Endothelial cell of umbilical vein (primary cell): ENCODE measurements around the gene MTERF4. TPM values are rescaled to one million over a fixed set of nuclear protein-coding genes. Genes with fewer than 3 reads are reported as not detected.

Source experiments
- BruUV-seq: library from RNA; stranded (reverse); fragments of 400-500 nt; replicated peaks from 2 replicates; lab custom pipeline; 2021; lab: Mats Ljungman, UMichigan
- CTCF ChIA-PET: fragments of 300-600, 350-600 bp; sonication (Branson Sonifier 250); formaldehyde crosslinking; loops from one replicate; lab custom pipeline; 2021; ENCODE audit warnings: antibody characterized with exemption, inconsistent platforms; lab: Charles Lee
- POLR2A ChIA-PET: fragments of 300-600, 350-600 bp; sonication (Branson Sonifier 250); formaldehyde crosslinking; loops from one replicate; lab custom pipeline; 2021; ENCODE audit warnings: antibody characterized with exemption, inconsistent platforms; lab: Charles Lee
- DNase-seq: peaks from one replicate; pipeline ENCODE4 v3.0.0-alpha.2; 2011; ENCODE audit warnings: low read depth, low spot score
- FAIRE-seq: peaks from 2 replicates; lab custom pipeline; 2011; peaks lifted over from hg19 to GRCh38; lab: Jason Lieb, UNC
- H2AFZ ChIP-seq: 2 replicates; pipeline ENCODE4 v1.6.0; 2012; ENCODE audit warnings: low read depth, low read length, control low read depth, inconsistent platforms
- H3K27ac ChIP-seq: 2 replicates; pipeline ENCODE4 v1.5.1; 2011; ENCODE audit warnings: low read depth, mild to moderate bottlenecking, control low read depth, low read length, moderate library complexity; ENCODE audit not compliant: insufficient read depth
- H3K27me3 ChIP-seq, 2 experiments: 2 replicates each; pipeline versions ENCODE4 v1.6.0 to v1.6.1; 2011; ENCODE audit warnings: low read length in 2 of 2, mixed read lengths in 1 of 2; ENCODE audit not compliant: control insufficient read depth in 2 of 2, insufficient read depth in 2 of 2
- H3K36me3 ChIP-seq, 2 experiments: 2 replicates in 1 of 2; 3 replicates in 1 of 2; pipeline ENCODE4 v1.5.1; 2011; ENCODE audit warnings: low read length in 2 of 2, mild to moderate bottlenecking in 1 of 2, moderate library complexity in 1 of 2; ENCODE audit not compliant: control insufficient read depth in 2 of 2, insufficient read depth in 2 of 2; ENCODE audit errors: extremely low read depth in 1 of 2
- H3K4me1 ChIP-seq: 3 replicates; pipeline ENCODE4 v1.5.1; 2011; ENCODE audit warnings: mild to moderate bottlenecking, low read length; ENCODE audit not compliant: control insufficient read depth, insufficient read depth; ENCODE audit errors: extremely low read depth
- H3K4me2 ChIP-seq: 2 replicates; pipeline ENCODE4 v1.6.1; 2011; ENCODE audit warnings: low read length, control low read depth, mixed read lengths; ENCODE audit not compliant: insufficient read depth
- H3K4me3 ChIP-seq, 3 experiments: fragments of 200-600 bp in 1 of 3; sonication (generic), shearing (Covaris generic) in 1 of 3; replicated peaks in 1 of 3; 2 replicates each; pipeline ENCODE4 v1.5.1; 2011 to 2016; ENCODE audit warnings: control low read depth in 3 of 3, low read length in 3 of 3, mild to moderate bottlenecking in 2 of 3, inconsistent platforms in 1 of 3, low read depth in 1 of 3, moderate library complexity in 1 of 3; ENCODE audit not compliant: insufficient read depth in 1 of 3
- H3K79me2 ChIP-seq: 2 replicates; pipeline ENCODE4 v1.6.0; 2012; ENCODE audit warnings: low read length, inconsistent platforms; ENCODE audit not compliant: control insufficient read depth, insufficient read depth
- H3K9ac ChIP-seq: replicated peaks from 2 replicates; pipeline ENCODE3; 2011; ENCODE audit warnings: low read length, control low read depth; ENCODE audit not compliant: insufficient read depth; ENCODE audit errors: extremely low read depth
- H3K9me1 ChIP-seq: replicated peaks from 3 replicates; pipeline ENCODE4 v1.6.0; 2011; ENCODE audit warnings: mild to moderate bottlenecking, low read length; ENCODE audit not compliant: control insufficient read depth, insufficient read depth; ENCODE audit errors: extremely low read depth
- H3K9me3 ChIP-seq: replicated peaks from 2 replicates; pipeline ENCODE4 v1.5.1; 2012; ENCODE audit warnings: low read length, inconsistent platforms; ENCODE audit not compliant: control insufficient read depth, insufficient read depth
- H4K20me1 ChIP-seq: replicated peaks from 2 replicates; pipeline ENCODE3; 2011; ENCODE audit warnings: mild to moderate bottlenecking, low read length; ENCODE audit not compliant: control insufficient read depth, insufficient read depth; ENCODE audit errors: extremely low read depth
- EZH2 ChIP-seq: IDR thresholded peaks from 2 replicates; pipeline ENCODE4 v1.6.1; 2012; ENCODE audit warnings: borderline replicate concordance, low read depth, mild to moderate bottlenecking, moderate library complexity, low read length, inconsistent platforms; ENCODE audit not compliant: severe bottlenecking
- GATA2 ChIP-seq: IDR thresholded peaks from 2 replicates; pipeline ENCODE4 v1.7.0; 2011; ENCODE audit warnings: low read depth, mild to moderate bottlenecking, moderate library complexity, mixed read lengths, low read length; ENCODE audit not compliant: insufficient read length, insufficient read depth
- MYC ChIP-seq: IDR thresholded peaks from one replicate; pipeline ENCODE4 v1.6.1; 2011; ENCODE audit warnings: mild to moderate bottlenecking, low read depth, low read length
- POLR2A ChIP-seq: IDR thresholded peaks from 2 replicates; pipeline ENCODE4 v1.6.1; 2012; ENCODE audit warnings: low read depth, mild to moderate bottlenecking, control low read depth, low read length
- dilution Hi-C: fragments of 300-500 bp; cut with MboI; formaldehyde crosslinking; loops from one replicate; pipeline ENCODE4 v1.15.0; 2019; ENCODE audit warnings: low sequenced_read_pairs; ENCODE audit not compliant: extremely low pct_ligation_motif_present
- intact Hi-C: fragments of 100-400 bp; cut with micrococcal nuclease; formaldehyde crosslinking; loops from one replicate; pipeline ENCODE4 v1.10.0; 2022
- polyA plus RNA-seq, 4 experiments: library from polyadenylated mRNA; depleted of rRNA in 3 of 4; stranded (reverse) in 3 of 4; unstranded in 1 of 4; fragments of >200 nt; gene quantifications; 2 replicates each; pipeline versions ENCODE4 v1.2.1 to v1.2.3, GENCODE V29; 2011 to 2012; ENCODE audit warnings: missing spikeins in 1 of 4
- total RNA-seq: library from RNA; stranded (reverse); gene quantifications from 2 replicates; pipeline ENCODE4 v1.2.3, GENCODE V29; 2021
- TF ChIP-seq, protein P1 (sequence below), 2 donors: IDR thresholded peaks; 1 replicate in 1 of 2; 2 replicates in 1 of 2; pipeline ENCODE4 v1.5.1; 2011; ENCODE audit warnings: low read length in 2 of 2, mild to moderate bottlenecking in 2 of 2, moderate library complexity in 2 of 2, control low read depth in 1 of 2, inconsistent platforms in 1 of 2, low read depth in 1 of 2; ENCODE audit not compliant: insufficient read depth in 1 of 2; ENCODE audit errors: extremely low read depth in 1 of 2

Gene MTERF4
- total and polyA plus RNA-seq, 2 donors (not counting 3 experiments of a cell fraction or from before 2014, with no cell fraction given): 14.7 to 27.3 TPM

- Histone ChIP-seq H2AFZ (no peak overlapping the region), H3K27ac (no peak overlapping the region), H4K20me1 (no peaks in the 10 kb centered on the region), H3K27me3 (no peaks in the 10 kb centered on the region), H3K9me3 (no peaks in the 10 kb centered on the region), H3K4me1 (no peaks in the 10 kb centered on the region), H3K9ac (no peak overlapping the region), H3K79me2 (no peaks in the 10 kb centered on the region), H3K4me2 (no peak overlapping the region), H3K36me3 (no peaks in the 10 kb centered on the region), H3K9me1 (no peaks in the 10 kb centered on the region), H3K4me3 (no peak overlapping the region)
- ChIA-PET CTCF (no interaction called here), POLR2A (no interaction called here)
- TF ChIP-seq POLR2A (no peak), EZH2 (no peak), MYC (no peak), GATA2 (no peak)
- TF ChIP-seq, protein P1, sequence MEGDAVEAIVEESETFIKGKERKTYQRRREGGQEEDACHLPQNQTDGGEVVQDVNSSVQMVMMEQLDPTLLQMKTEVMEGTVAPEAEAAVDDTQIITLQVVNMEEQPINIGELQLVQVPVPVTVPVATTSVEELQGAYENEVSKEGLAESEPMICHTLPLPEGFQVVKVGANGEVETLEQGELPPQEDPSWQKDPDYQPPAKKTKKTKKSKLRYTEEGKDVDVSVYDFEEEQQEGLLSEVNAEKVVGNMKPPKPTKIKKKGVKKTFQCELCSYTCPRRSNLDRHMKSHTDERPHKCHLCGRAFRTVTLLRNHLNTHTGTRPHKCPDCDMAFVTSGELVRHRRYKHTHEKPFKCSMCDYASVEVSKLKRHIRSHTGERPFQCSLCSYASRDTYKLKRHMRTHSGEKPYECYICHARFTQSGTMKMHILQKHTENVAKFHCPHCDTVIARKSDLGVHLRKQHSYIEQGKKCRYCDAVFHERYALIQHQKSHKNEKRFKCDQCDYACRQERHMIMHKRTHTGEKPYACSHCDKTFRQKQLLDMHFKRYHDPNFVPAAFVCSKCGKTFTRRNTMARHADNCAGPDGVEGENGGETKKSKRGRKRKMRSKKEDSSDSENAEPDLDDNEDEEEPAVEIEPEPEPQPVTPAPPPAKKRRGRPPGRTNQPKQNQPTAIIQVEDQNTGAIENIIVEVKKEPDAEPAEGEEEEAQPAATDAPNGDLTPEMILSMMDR (IDR thresholded peaks at IDR 0.05; ENCODE audit: extremely low read depth in 1 of 2, insufficient read depth in 1 of 2, low read depth in 1 of 2, low read length in 2 of 2): no peak
- intact Hi-C loops: no loop called here
- DNase-seq: no peak
- FAIRE-seq: no peak
- dilution Hi-C loops: no loop called here
- no TSS peak for BruUV-seq
These were observed 14.8 kb upstream of the MTERF4 start for GRCh38 chr2:241116606-241117560.
